Measurements from ENCODE around the gene ZNRF2.
"Not testable (repeated sequence)": the region's sequence is repeated elsewhere in the genome, so short reads cannot be mapped to it uniquely, and the experiment has no call there.

The ZNRF2 gene

GRCh38 chr7:30369879-30370278 lies 85.5 kb downstream of the ZNRF2 start:
- Histone ChIP-seq H3K27ac (ENCODE audit: low read length) (no peak overlapping the region), H3K27me3 (ENCODE audit: control insufficient read depth, insufficient read depth, low read length) (no peaks in the 10 kb centered on the region), H3K36me3 (ENCODE audit: control insufficient read depth, low read depth, low read length) (no peaks in the 10 kb centered on the region), H3K4me1 (ENCODE audit: control insufficient read depth, low read depth, low read length) (no peaks in the 10 kb centered on the region), H3K9ac (ENCODE audit: low read length) (no peak overlapping the region), H3K9me3 (ENCODE audit: control insufficient read depth, low read depth, low read length) (no peaks in the 10 kb centered on the region), H3K4me3 (ENCODE audit: low read length) (no peak overlapping the region)

DNA sequence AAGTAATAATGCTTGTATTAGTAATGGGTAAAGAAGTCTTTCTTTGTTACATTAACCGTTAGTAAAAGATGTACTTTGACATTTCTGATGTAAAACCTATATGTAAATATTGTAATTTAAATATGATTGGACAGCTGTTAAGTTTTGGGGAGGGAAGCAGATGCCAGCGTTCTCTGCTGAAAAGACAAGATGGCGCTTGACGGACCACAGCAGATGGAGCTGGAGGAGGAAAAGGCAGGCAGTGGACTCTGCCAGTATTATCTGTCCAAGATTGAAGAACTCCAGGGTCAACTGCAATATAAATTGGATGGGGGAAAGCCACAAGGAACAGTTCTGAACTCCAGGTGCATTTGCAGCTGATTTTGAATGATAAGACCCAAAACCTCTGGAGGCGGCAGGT lies 86.9 kb downstream of the ZNRF2 start:
- Histone ChIP-seq H3K4me3 (ENCODE audit: low read length) (no peak overlapping the region), H3K27ac (ENCODE audit: low read length) (no peak overlapping the region), H3K9me3 (ENCODE audit: control insufficient read depth, low read depth, low read length) (no peaks in the 10 kb centered on the region), H3K9ac (ENCODE audit: low read length) (no peak overlapping the region), H3K36me3 (ENCODE audit: control insufficient read depth, low read depth, low read length) (no peaks in the 10 kb centered on the region), H3K27me3 (ENCODE audit: control insufficient read depth, insufficient read depth, low read length) (no peaks in the 10 kb centered on the region), H3K4me1 (ENCODE audit: control insufficient read depth, low read depth, low read length) (no peaks in the 10 kb centered on the region)

DNA sequence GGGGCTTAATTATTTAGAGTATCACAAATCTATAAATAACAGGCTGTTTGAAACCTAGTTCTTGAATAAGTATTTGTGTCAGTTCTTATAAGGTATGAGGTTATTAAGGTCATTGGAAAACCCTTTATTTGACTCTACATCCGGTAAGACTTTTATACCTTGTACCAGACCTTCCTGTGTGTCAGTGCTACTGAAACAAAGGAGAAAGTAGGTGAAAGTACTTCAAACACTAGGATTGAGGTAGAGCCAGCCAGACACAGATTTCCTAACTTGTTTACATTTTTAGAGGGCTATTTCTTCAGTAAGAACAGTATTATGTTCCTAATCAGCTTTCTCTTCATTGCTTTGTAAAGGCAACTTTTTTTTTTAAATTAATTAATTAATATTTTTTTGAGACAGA lies 93.9 kb downstream of the ZNRF2 start:
- no peaks in the 10 kb centered on the region for H3K4me1 ChIP-seq (ENCODE audit: control insufficient read depth, low read depth, low read length)
- no peak overlapping the region for H3K27ac ChIP-seq (ENCODE audit: low read length)
- no peak overlapping the region for H3K4me3 ChIP-seq (ENCODE audit: low read length)

GRCh38 chr7:30379131-30379530 lies 94.7 kb downstream of the ZNRF2 start:
- Histone ChIP-seq H3K36me3 (ENCODE audit: control insufficient read depth, low read depth, low read length) (no peaks in the 10 kb centered on the region), H3K4me1 (ENCODE audit: control insufficient read depth, low read depth, low read length) (no peaks in the 10 kb centered on the region), H3K4me3 (ENCODE audit: low read length) (no peak overlapping the region), H3K9me3 (ENCODE audit: control insufficient read depth, low read depth, low read length) (no peaks in the 10 kb centered on the region), H3K9ac (ENCODE audit: low read length) (no peak overlapping the region), H3K27me3 (ENCODE audit: control insufficient read depth, insufficient read depth, low read length) (no peaks in the 10 kb centered on the region), H3K27ac (ENCODE audit: low read length) (no peak overlapping the region)

More for the DNA sequence above, 93.9 kb downstream of the ZNRF2 start:
- no peaks in the 10 kb centered on the region for H3K27me3 ChIP-seq (ENCODE audit: control insufficient read depth, insufficient read depth, low read length)
- no peaks in the 10 kb centered on the region for H3K36me3 ChIP-seq (ENCODE audit: control insufficient read depth, low read depth, low read length)
- no peak overlapping the region for H3K9ac ChIP-seq (ENCODE audit: low read length)
- no peaks in the 10 kb centered on the region for H3K9me3 ChIP-seq (ENCODE audit: control insufficient read depth, low read depth, low read length)

DNA sequence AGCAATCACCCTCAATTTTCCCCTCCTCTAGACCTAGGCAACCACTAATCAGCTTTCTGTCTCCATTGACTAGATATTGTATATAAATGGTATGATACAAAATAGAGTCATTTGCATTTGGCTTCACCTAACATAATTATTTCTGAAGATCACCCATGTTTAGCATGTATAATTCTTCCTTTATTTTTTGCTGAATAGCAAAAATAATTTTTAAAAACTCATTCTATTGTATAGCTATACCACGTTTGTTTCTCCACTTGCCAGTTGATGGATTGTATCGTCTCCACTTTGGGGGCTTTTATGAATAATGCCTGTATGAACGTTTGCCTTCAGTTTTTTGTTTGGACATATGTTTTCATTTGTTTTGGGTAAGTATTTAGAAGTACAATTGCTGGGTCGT lies 95.3 kb downstream of the ZNRF2 start:
- no peak overlapping the region for H3K27ac ChIP-seq (ENCODE audit: low read length)
- H3K4me1 ChIP-seq (ENCODE audit: control insufficient read depth, low read depth, low read length) = no peaks in the 10 kb centered on the region
- no peaks in the 10 kb centered on the region for H3K27me3 ChIP-seq (ENCODE audit: control insufficient read depth, insufficient read depth, low read length)
- H3K9me3 ChIP-seq (ENCODE audit: control insufficient read depth, low read depth, low read length) = no peaks in the 10 kb centered on the region
- H3K4me3 ChIP-seq (ENCODE audit: low read length) = no peak overlapping the region
- H3K36me3 ChIP-seq (ENCODE audit: control insufficient read depth, low read depth, low read length) = no peaks in the 10 kb centered on the region
- no peak overlapping the region for H3K9ac ChIP-seq (ENCODE audit: low read length)

- Histone ChIP-seq H3K27ac (ENCODE audit: low read length) (no peak overlapping the region), H3K9me3 (ENCODE audit: control insufficient read depth, low read depth, low read length) (no peaks in the 10 kb centered on the region), H3K27me3 (ENCODE audit: control insufficient read depth, insufficient read depth, low read length) (no peaks in the 10 kb centered on the region), H3K9ac (ENCODE audit: low read length) (no peak overlapping the region), H3K36me3 (ENCODE audit: control insufficient read depth, low read depth, low read length) (no peaks in the 10 kb centered on the region), H3K4me3 (ENCODE audit: low read length) (no peak overlapping the region), H3K4me1 (ENCODE audit: control insufficient read depth, low read depth, low read length) (no peaks in the 10 kb centered on the region)
Observed at GRCh38 chr7:30380294-30380693, 95.9 kb downstream of the ZNRF2 start.

- H3K9ac ChIP-seq (ENCODE audit: low read length); H3K9me3 ChIP-seq (ENCODE audit: control insufficient read depth, low read depth, low read length); H3K4me1 ChIP-seq (ENCODE audit: control insufficient read depth, low read depth, low read length); H3K27ac ChIP-seq (ENCODE audit: low read length); H3K4me3 ChIP-seq (ENCODE audit: low read length); H3K36me3 ChIP-seq (ENCODE audit: control insufficient read depth, low read depth, low read length); H3K27me3 ChIP-seq (ENCODE audit: control insufficient read depth, insufficient read depth, low read length): not testable (repeated sequence)
Observed at GRCh38 chr7:30380824-30381223, 96.4 kb downstream of the ZNRF2 start.

DNA sequence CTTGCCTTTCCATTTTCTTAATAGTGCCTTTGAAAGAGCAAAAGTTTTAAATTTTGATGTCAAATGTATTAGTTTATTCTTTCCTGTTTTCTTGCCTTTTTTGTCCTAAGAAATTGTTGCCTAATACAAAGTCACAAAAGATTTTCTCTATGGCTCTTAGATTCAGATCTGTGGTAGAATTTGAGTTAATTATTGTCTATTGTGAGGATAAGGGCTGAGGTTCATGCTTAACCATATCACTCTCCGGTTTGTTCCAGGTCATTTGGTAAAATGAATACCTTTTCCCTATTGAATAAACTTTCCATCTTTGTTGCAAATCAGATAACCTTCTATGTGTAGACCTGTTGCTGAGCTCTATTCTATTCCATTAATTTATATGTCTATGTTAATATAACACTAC lies 98.2 kb downstream of the ZNRF2 start:
- no peak overlapping the region for H3K27ac ChIP-seq (ENCODE audit: low read length)
- no peaks in the 10 kb centered on the region for H3K4me1 ChIP-seq (ENCODE audit: control insufficient read depth, low read depth, low read length)
- H3K9ac ChIP-seq (ENCODE audit: low read length) = no peak overlapping the region
- no peak overlapping the region for H3K4me3 ChIP-seq (ENCODE audit: low read length)
- no peaks in the 10 kb centered on the region for H3K9me3 ChIP-seq (ENCODE audit: control insufficient read depth, low read depth, low read length)
- H3K36me3 ChIP-seq (ENCODE audit: control insufficient read depth, low read depth, low read length) = no peaks in the 10 kb centered on the region
- no peaks in the 10 kb centered on the region for H3K27me3 ChIP-seq (ENCODE audit: control insufficient read depth, insufficient read depth, low read length)

GRCh38 chr7:30389791-30390190 lies 105.4 kb downstream of the ZNRF2 start:
- H3K9ac ChIP-seq (ENCODE audit: low read length) = no peak overlapping the region
- H3K27me3 ChIP-seq (ENCODE audit: control insufficient read depth, insufficient read depth, low read length) = no peaks in the 10 kb centered on the region
- no peaks in the 10 kb centered on the region for H3K36me3 ChIP-seq (ENCODE audit: control insufficient read depth, low read depth, low read length)
- H3K4me1 ChIP-seq (ENCODE audit: control insufficient read depth, low read depth, low read length) = peaks cover 8% of the 10 kb centered on the region
- no peak overlapping the region for H3K4me3 ChIP-seq (ENCODE audit: low read length)
- H3K27ac ChIP-seq (ENCODE audit: low read length) = no peak overlapping the region
- H3K9me3 ChIP-seq (ENCODE audit: control insufficient read depth, low read depth, low read length) = no peaks in the 10 kb centered on the region

DNA sequence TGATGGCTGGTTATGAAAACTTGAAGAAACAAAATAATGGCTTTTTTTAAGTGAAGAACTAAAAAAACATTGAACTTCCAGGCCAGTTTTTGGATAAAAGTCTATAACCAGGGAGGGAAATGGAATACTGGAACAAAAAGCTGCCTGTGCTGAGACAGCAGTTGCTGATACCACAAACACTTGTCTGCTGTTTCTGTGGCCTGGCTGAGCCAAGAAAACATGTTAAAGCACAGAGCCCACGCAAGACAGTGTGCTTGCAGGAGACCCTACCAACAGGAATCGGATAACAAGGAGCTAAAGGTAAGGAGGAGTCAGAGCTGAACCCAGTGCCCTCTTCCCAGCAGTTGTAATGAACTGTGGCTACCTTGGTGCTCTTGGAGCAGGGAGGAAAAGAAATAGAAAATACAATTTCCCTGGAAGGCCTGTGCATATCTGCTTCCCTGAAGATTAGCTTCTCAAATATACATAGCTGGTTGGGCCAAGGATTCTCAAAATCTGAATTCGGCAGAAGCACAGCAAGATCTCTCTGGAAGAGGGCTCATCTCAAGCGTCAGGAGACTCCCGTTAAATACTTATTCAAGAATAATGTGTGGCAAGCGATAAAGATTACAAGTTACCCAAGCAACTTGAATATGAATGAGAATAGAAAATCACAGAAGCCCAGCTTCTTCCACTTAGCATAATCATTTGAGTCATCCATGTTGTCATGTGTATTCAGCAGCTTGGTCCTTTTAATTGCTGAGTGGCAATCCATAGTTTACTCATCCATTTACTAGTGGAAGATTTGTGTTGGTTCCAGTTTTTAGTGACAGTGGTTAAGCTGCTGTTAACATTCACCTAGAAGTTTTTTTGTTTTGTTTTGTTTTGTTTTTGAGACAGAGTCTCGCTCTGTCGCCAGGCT lies 106.6 kb downstream of the ZNRF2 start:
- H3K4me1 ChIP-seq (ENCODE audit: control insufficient read depth, low read depth, low read length) = peaks cover 11% of the 10 kb centered on the region

GRCh38 chr7:30391806-30392205 lies 107.4 kb downstream of the ZNRF2 start:
- no peaks in the 10 kb centered on the region for H3K36me3 ChIP-seq (ENCODE audit: control insufficient read depth, low read depth, low read length)
- no peak overlapping the region for H3K27ac ChIP-seq (ENCODE audit: low read length)
- H3K27me3 ChIP-seq (ENCODE audit: control insufficient read depth, insufficient read depth, low read length) = no peaks in the 10 kb centered on the region
- H3K4me3 ChIP-seq (ENCODE audit: low read length) = no peak overlapping the region
- peaks cover 11% of the 10 kb centered on the region for H3K4me1 ChIP-seq (ENCODE audit: control insufficient read depth, low read depth, low read length)
- H3K9me3 ChIP-seq (ENCODE audit: control insufficient read depth, low read depth, low read length) = no peaks in the 10 kb centered on the region
- H3K9ac ChIP-seq (ENCODE audit: low read length) = no peak overlapping the region

More for the DNA sequence above, 106.6 kb downstream of the ZNRF2 start:
- Histone ChIP-seq H3K36me3 (ENCODE audit: control insufficient read depth, low read depth, low read length) (no peaks in the 10 kb centered on the region), H3K9me3 (ENCODE audit: control insufficient read depth, low read depth, low read length) (no peaks in the 10 kb centered on the region), H3K4me3 (ENCODE audit: low read length) (no peak overlapping the region), H3K27ac (ENCODE audit: low read length) (no peak overlapping the region), H3K27me3 (ENCODE audit: control insufficient read depth, insufficient read depth, low read length) (no peaks in the 10 kb centered on the region), H3K9ac (ENCODE audit: low read length) (no peak overlapping the region)

DNA sequence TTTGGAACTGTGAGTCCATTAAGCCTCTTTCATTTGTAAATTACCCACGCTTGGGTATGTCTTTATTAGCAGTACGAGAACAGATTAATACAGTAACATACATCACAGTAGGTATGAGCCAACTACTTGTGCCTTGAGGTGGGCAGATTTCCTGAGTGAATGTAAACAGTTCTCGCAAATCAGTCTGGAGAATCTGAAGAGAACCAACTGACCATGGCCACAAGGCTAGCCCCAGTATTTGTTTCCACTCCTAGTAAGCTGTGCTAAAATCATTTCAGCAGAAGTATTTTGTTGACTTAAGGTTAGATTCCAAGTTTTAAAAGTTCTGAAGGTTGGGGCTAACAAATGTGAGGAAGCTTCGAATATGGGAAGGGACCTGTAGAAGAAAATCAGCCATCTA lies 111.3 kb downstream of the ZNRF2 start:
- H3K36me3 ChIP-seq (ENCODE audit: control insufficient read depth, low read depth, low read length) = no peaks in the 10 kb centered on the region
- H3K9ac ChIP-seq (ENCODE audit: low read length) = no peak overlapping the region
- H3K9me3 ChIP-seq (ENCODE audit: control insufficient read depth, low read depth, low read length) = no peaks in the 10 kb centered on the region
- H3K4me3 ChIP-seq (ENCODE audit: low read length) = no peak overlapping the region
- H3K27ac ChIP-seq (ENCODE audit: low read length) = no peak overlapping the region
- peaks cover 10% of the 10 kb centered on the region for H3K4me1 ChIP-seq (ENCODE audit: control insufficient read depth, low read depth, low read length)
- H3K27me3 ChIP-seq (ENCODE audit: control insufficient read depth, insufficient read depth, low read length) = no peaks in the 10 kb centered on the region

Measured in iPS-18a (cell line).